ENCODE measurements around the gene CBY1.

DNA sequence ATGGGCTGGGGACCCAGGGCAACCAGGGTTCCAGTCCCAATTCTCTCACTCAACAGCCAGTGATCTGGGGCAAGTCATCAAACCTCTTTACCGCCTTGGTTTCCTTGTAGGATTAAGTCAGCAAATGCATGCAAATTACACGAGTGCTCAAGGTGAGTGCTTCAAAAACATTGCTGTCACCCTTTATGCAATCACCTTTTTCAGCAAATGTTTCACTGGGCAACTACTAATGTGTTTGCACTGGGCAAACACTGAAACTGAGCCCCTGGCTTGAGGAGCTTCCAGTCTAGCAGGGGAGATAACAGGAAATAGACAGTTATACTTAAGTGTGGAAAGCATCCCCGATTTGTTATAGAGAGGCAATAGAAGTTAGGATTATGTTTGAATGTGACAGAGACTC lies 48.8 kb upstream of the CBY1 start:
- no peak for TF ChIP-seq CTCF (IDR thresholded peaks at IDR 0.05)
- TF ChIP-seq POLR2A (IDR thresholded peaks at IDR 0.05) = no peak
